SKM-1 treated with dmso at 0.1 percent for 144 hours (cell line): ENCODE measurements around the gene MCOLN2.
"Not testable (repeated sequence)": the region's sequence is repeated elsewhere in the genome, so short reads cannot be mapped to it uniquely, and the experiment has no call there.

ENCODE experiments used
- DNase-seq: peaks from one replicate; lab custom pipeline; 2025; ENCODE audit not compliant: unreplicated experiment; lab: John Stamatoyannopoulos, UW

The MCOLN2 gene

GRCh38 chr1:84944767-84945486 lies 52.0 kb downstream of the MCOLN2 start:
- peak; percentile 83 for DNase-seq

- no peak for DNase-seq
Measured at GRCh38 chr1:84941843-84942242, 55.1 kb downstream of the MCOLN2 start.

- no peak for DNase-seq
Measured at GRCh38 chr1:84940481-84940880, 56.4 kb downstream of the MCOLN2 start.

GRCh38 chr1:84939761-84940160 lies 57.2 kb downstream of the MCOLN2 start:
- no peak for DNase-seq

- DNase-seq: no peak
Measured at GRCh38 chr1:84939151-84939550, 57.8 kb downstream of the MCOLN2 start.

- DNase-seq: peak; percentile 53
Measured at GRCh38 chr1:84936116-84936810, 60.6 kb downstream of the MCOLN2 start.

GRCh38 chr1:84933011-84933611 lies 63.8 kb downstream of the MCOLN2 start:
- no peak for DNase-seq

- no peak for DNase-seq
Measured at GRCh38 chr1:84930831-84931230, 66.1 kb downstream of the MCOLN2 start.

- DNase-seq: no peak
Measured at GRCh38 chr1:84930329-84930728, 66.6 kb downstream of the MCOLN2 start.

- DNase-seq: no peak
Measured at GRCh38 chr1:84929581-84929980, 67.3 kb downstream of the MCOLN2 start.

- no peak for DNase-seq
Measured at GRCh38 chr1:84928979-84929378, 67.9 kb downstream of the MCOLN2 start.

- DNase-seq: no peak
Measured at GRCh38 chr1:84923317-84923716, 73.6 kb downstream of the MCOLN2 start.

GRCh38 chr1:84920159-84920558 lies 76.8 kb downstream of the MCOLN2 start:
- no peak for DNase-seq

GRCh38 chr1:84919461-84919970 lies 77.4 kb downstream of the MCOLN2 start:
- no peak for DNase-seq

- no peak for DNase-seq
Measured at GRCh38 chr1:84918726-84919336, 78.1 kb downstream of the MCOLN2 start.

GRCh38 chr1:84916897-84917296 lies 80.0 kb downstream of the MCOLN2 start:
- no peak for DNase-seq

GRCh38 chr1:84913555-84913892 lies 83.4 kb downstream of the MCOLN2 start:
- peak; percentile 22 for DNase-seq

GRCh38 chr1:84912726-84913554 lies 84.0 kb downstream of the MCOLN2 start:
- DNase-seq: no peak

- DNase-seq: not testable (repeated sequence)
Measured at GRCh38 chr1:84908746-84909464, 88.0 kb downstream of the MCOLN2 start.
